ENCODE results near the gene PARD6G. TPM values are rescaled to one million over a fixed set of nuclear protein-coding genes. Genes with fewer than 3 reads are reported as not detected.
"Not testable (repeated sequence)": the region's sequence is repeated elsewhere in the genome, so short reads cannot be mapped to it uniquely, and the experiment has no call there.

Gene PARD6G
- total and polyA plus RNA-seq, 2 experiments from 2014 or later = 8.2 to 11.8 TPM

- no peak overlapping the region for H3K4me2 ChIP-seq
- no peak overlapping the region for H3K27ac ChIP-seq
- H3K4me1 ChIP-seq (ENCODE audit: insufficient read depth) = peaks cover 9% of the 10 kb centered on the region
- H3K9me3 ChIP-seq (ENCODE audit: low read depth) = no peaks in the 10 kb centered on the region
- H3K36me3 ChIP-seq (replicated peaks; ENCODE audit: insufficient read depth, low read depth) = no peaks in the 10 kb centered on the region
- no peaks in the 10 kb centered on the region for H3K79me2 ChIP-seq
- TF ChIP-seq CTCF (IDR thresholded peaks at IDR 0.05; ENCODE audit: poor library complexity) (no peak), EZH2 (IDR thresholded peaks at IDR 0.05; ENCODE audit: borderline replicate concordance) (no peak), EZH2phosphoT487 (IDR thresholded peaks at IDR 0.05; ENCODE audit: low read depth, severe bottlenecking, unreplicated experiment) (no peak)
- H3K27me3 ChIP-seq = no peaks in the 10 kb centered on the region
- H2AFZ ChIP-seq = no peak overlapping the region
- no peak overlapping the region for H3K4me3 ChIP-seq
- no peaks in the 10 kb centered on the region for H4K20me1 ChIP-seq (ENCODE audit: insufficient read depth, poor library complexity, severe bottlenecking)
- no peaks in the 10 kb centered on the region for H3K9me2 ChIP-seq (replicated peaks; ENCODE audit: insufficient read depth)
- DNase-seq (ENCODE audit: low spot score) = no peak
- 96% methylated on average over 10 of the region's 10 CpGs for whole genome bisulfite sequencing (ENCODE audit: low lambda C conversion rate, missing lambda C conversion rate)
These were observed 81.1 kb downstream of the PARD6G start for GRCh38 chr18:80166240-80166639.

GRCh38 chr18:80164727-80165355 is 82.5 kb downstream of the PARD6G start:
- H3K79me2 ChIP-seq; H3K9me2 ChIP-seq (replicated peaks; ENCODE audit: insufficient read depth); H3K4me1 ChIP-seq (ENCODE audit: insufficient read depth); H3K27me3 ChIP-seq; H3K4me2 ChIP-seq; H4K20me1 ChIP-seq (ENCODE audit: insufficient read depth, poor library complexity, severe bottlenecking); DNase-seq (ENCODE audit: low spot score); H3K27ac ChIP-seq; H3K4me3 ChIP-seq; H3K36me3 ChIP-seq (replicated peaks; ENCODE audit: insufficient read depth, low read depth); H2AFZ ChIP-seq; H3K9me3 ChIP-seq (ENCODE audit: low read depth): not testable (repeated sequence)
- whole genome bisulfite sequencing (ENCODE audit: low lambda C conversion rate, missing lambda C conversion rate) = 87% methylated on average over 9 of the region's 9 CpGs

GRCh38 chr18:80163183-80163582 is 84.1 kb downstream of the PARD6G start:
- H3K4me1 ChIP-seq (ENCODE audit: insufficient read depth) = peaks cover 4% of the 10 kb centered on the region
- no peak for DNase-seq (ENCODE audit: low spot score)
- H2AFZ ChIP-seq = no peak overlapping the region
- no peaks in the 10 kb centered on the region for H3K27me3 ChIP-seq
- whole genome bisulfite sequencing (ENCODE audit: low lambda C conversion rate, missing lambda C conversion rate) = 95% methylated on average over 7 of the region's 7 CpGs
- TF ChIP-seq EZH2 (IDR thresholded peaks at IDR 0.05; ENCODE audit: borderline replicate concordance) (no peak), EZH2phosphoT487 (IDR thresholded peaks at IDR 0.05; ENCODE audit: low read depth, severe bottlenecking, unreplicated experiment) (no peak), CTCF (IDR thresholded peaks at IDR 0.05; ENCODE audit: poor library complexity) (no peak)
- no peak overlapping the region for H3K4me3 ChIP-seq
- no peaks in the 10 kb centered on the region for H3K79me2 ChIP-seq
- no peak overlapping the region for H3K4me2 ChIP-seq
- no peaks in the 10 kb centered on the region for H4K20me1 ChIP-seq (ENCODE audit: insufficient read depth, poor library complexity, severe bottlenecking)
- H3K27ac ChIP-seq = no peak overlapping the region
- H3K36me3 ChIP-seq (replicated peaks; ENCODE audit: insufficient read depth, low read depth) = no peaks in the 10 kb centered on the region
- H3K9me3 ChIP-seq (ENCODE audit: low read depth) = no peaks in the 10 kb centered on the region
- no peaks in the 10 kb centered on the region for H3K9me2 ChIP-seq (replicated peaks; ENCODE audit: insufficient read depth)

- Histone ChIP-seq H3K79me2 (no peaks in the 10 kb centered on the region), H3K9me2 (replicated peaks; ENCODE audit: insufficient read depth) (no peaks in the 10 kb centered on the region), H2AFZ (no peak overlapping the region), H3K9me3 (ENCODE audit: low read depth) (no peaks in the 10 kb centered on the region), H3K4me2 (no peak overlapping the region), H3K4me1 (ENCODE audit: insufficient read depth) (no peaks in the 10 kb centered on the region), H3K27me3 (no peaks in the 10 kb centered on the region), H3K4me3 (no peak overlapping the region), H3K36me3 (replicated peaks; ENCODE audit: insufficient read depth, low read depth) (no peaks in the 10 kb centered on the region), H3K27ac (no peak overlapping the region), H4K20me1 (ENCODE audit: insufficient read depth, poor library complexity, severe bottlenecking) (no peaks in the 10 kb centered on the region)
- TF ChIP-seq EZH2 (IDR thresholded peaks at IDR 0.05; ENCODE audit: borderline replicate concordance) (no peak), EZH2phosphoT487 (IDR thresholded peaks at IDR 0.05; ENCODE audit: low read depth, severe bottlenecking, unreplicated experiment) (no peak), CTCF (IDR thresholded peaks at IDR 0.05; ENCODE audit: poor library complexity) (no peak)
- no peak for DNase-seq (ENCODE audit: low spot score)
- WGBS (ENCODE audit: low lambda C conversion rate, missing lambda C conversion rate) = 92% methylated on average over 7 of the region's 7 CpGs
These were observed 85.4 kb downstream of the PARD6G start for GRCh38 chr18:80161781-80162417.
